ENCODE measurements around the gene ASH1L. TPM values are rescaled to one million over a fixed set of nuclear protein-coding genes. Genes with fewer than 3 reads are reported as not detected.
"Not testable (repeated sequence)": the region's sequence is repeated elsewhere in the genome, so short reads cannot be mapped to it uniquely, and the experiment has no call there.

ASH1L gene
- total RNA-seq, 2 donors from 2014 or later: 34.0 to 51.4 TPM

GRCh38 chr1:155455588-155456195, 106.9 kb downstream of the ASH1L start:
- Histone ChIP-seq H3K9me3 (no peaks in the 10 kb centered on the region), H3K4me1 (peaks cover 12% of the 10 kb centered on the region), H3K27ac (no peak overlapping the region), H3K36me3 (replicated peaks in 1 of 2; ENCODE audit: insufficient read depth in 1 of 2, low read depth in 2 of 2) (peaks cover 0 to 2% of the 10 kb centered on the region in 2 donors), H3K27me3 (no peaks in the 10 kb centered on the region), H3K4me3 (no peak overlapping the region)
- intact Hi-C loops (cut with DNase I): no loop called here
- no peak for DNase-seq
- ATAC-seq: no peak
- 64 to 73% methylated on average over 1 of the region's 1 CpG for WGBS, 2 donors
- TF ChIP-seq POLR2A (IDR thresholded peaks at IDR 0.05): no peak
- no peak for TF ChIP-seq CTCF (IDR thresholded peaks at IDR 0.05)

- Histone ChIP-seq H3K4me1 (peaks cover 12% of the 10 kb centered on the region), H3K27me3 (no peaks in the 10 kb centered on the region), H3K4me3 (no peak overlapping the region), H3K36me3 (replicated peaks in 1 of 2; ENCODE audit: insufficient read depth in 1 of 2, low read depth in 2 of 2) (peaks cover 0 to 5% of the 10 kb centered on the region in 2 donors), H3K9me3 (no peaks in the 10 kb centered on the region), H3K27ac (no peak overlapping the region)
- ATAC-seq (no peak), DNase-seq (no peak)
- WGBS, 2 donors: 90 to 94% methylated on average over 1 of the region's 1 CpG
- intact Hi-C loops (cut with DNase I): no loop called here
- no peak for TF ChIP-seq CTCF (IDR thresholded peaks at IDR 0.05)
- no peak for TF ChIP-seq POLR2A (IDR thresholded peaks at IDR 0.05)
Measured at GRCh38 chr1:155454096-155454495, 108.5 kb downstream of the ASH1L start.

- peaks cover 0 to 5% of the 10 kb centered on the region in 2 donors for H3K36me3 ChIP-seq (replicated peaks in 1 of 2; ENCODE audit: insufficient read depth in 1 of 2, low read depth in 2 of 2)
- no peak overlapping the region for H3K27ac ChIP-seq
- no peaks in the 10 kb centered on the region for H3K9me3 ChIP-seq
- no peaks in the 10 kb centered on the region for H3K27me3 ChIP-seq
- intact Hi-C loops (cut with DNase I): no loop called here
- TF ChIP-seq CTCF (IDR thresholded peaks at IDR 0.05): no peak
- TF ChIP-seq POLR2A (IDR thresholded peaks at IDR 0.05): no peak
- no peak for DNase-seq
- 94 to 96% methylated on average over 7 of the region's 7 CpGs for WGBS, 2 donors
- ATAC-seq: no peak
- H3K4me3 ChIP-seq: no peak overlapping the region
- peaks cover 12% of the 10 kb centered on the region for H3K4me1 ChIP-seq
Measured at GRCh38 chr1:155453141-155453540, 109.5 kb downstream of the ASH1L start.

- intact Hi-C loops (cut with DNase I): no loop called here
- H3K36me3 ChIP-seq (replicated peaks in 1 of 2; ENCODE audit: insufficient read depth in 1 of 2, low read depth in 2 of 2): peaks cover 0 to 5% of the 10 kb centered on the region in 2 donors
- no peaks in the 10 kb centered on the region for H3K9me3 ChIP-seq
- peaks cover 6% of the 10 kb centered on the region for H3K4me1 ChIP-seq
- no peaks in the 10 kb centered on the region for H3K27me3 ChIP-seq
- ATAC-seq (no peak), DNase-seq (no peak)
- H3K4me3 ChIP-seq: no peak overlapping the region
- 93 to 98% methylated on average over 7 of the region's 7 CpGs for whole genome bisulfite sequencing, 2 donors
- no peak overlapping the region for H3K27ac ChIP-seq
- TF ChIP-seq CTCF (IDR thresholded peaks at IDR 0.05) (no peak), POLR2A (IDR thresholded peaks at IDR 0.05) (no peak)
Measured at GRCh38 chr1:155451199-155451598, 111.4 kb downstream of the ASH1L start.

- intact Hi-C loops (cut with DNase I); H3K4me1 ChIP-seq; H3K36me3 ChIP-seq (replicated peaks in 1 of 2; ENCODE audit: insufficient read depth in 1 of 2, low read depth in 2 of 2); H3K9me3 ChIP-seq; H3K4me3 ChIP-seq; ATAC-seq; H3K27me3 ChIP-seq; H3K27ac ChIP-seq; DNase-seq: not testable (repeated sequence)
- 95 to 98% methylated on average over 6 of the region's 6 CpGs for WGBS, 2 donors
Measured at GRCh38 chr1:155442431-155442830, 120.2 kb downstream of the ASH1L start.

Data from body of pancreas (tissue), 4 donors.